IMR-90 (cell line): Measurements from ENCODE around the gene BTBD10. TPM values are rescaled to one million over a fixed set of nuclear protein-coding genes. Genes with fewer than 3 reads are reported as not detected.

Experiments
- ATAC-seq: fragments of 200-7000 bp; cut with Tn5 transposase; 2 replicates; pipeline ENCODE4 v1.9.1; 2020; ENCODE audit warnings: low read depth, mild to moderate bottlenecking, moderate library complexity
- BruUV-seq: library from RNA; stranded (reverse); fragments of 400-500 nt; replicated peaks from 2 replicates; lab custom pipeline; 2021; lab: Mats Ljungman, UMichigan
- CTCF ChIA-PET: fragments of 300-600 bp; formaldehyde crosslinking; extraction: SDS; loops from one replicate; lab custom pipeline; 2021; ENCODE audit warnings: antibody characterized with exemption; lab: Yijun Ruan, JAX
- POLR2A ChIA-PET: fragments of 300-600 bp; sonication (Branson Sonifier 250); formaldehyde crosslinking; loops from one replicate; lab custom pipeline; 2022; ENCODE audit warnings: antibody characterized with exemption; ENCODE audit not compliant: unreplicated experiment; lab: Charles Lee
- DNase-seq: peaks from one replicate; pipeline ENCODE4 v3.0.0; 2013
- H2AFZ ChIP-seq: replicated peaks from 2 replicates; pipeline ENCODE3; 2013; ENCODE audit warnings: low read length, mild to moderate bottlenecking; ENCODE audit not compliant: poor library complexity
- H2AK5ac ChIP-seq: 2 replicates; pipeline ENCODE4 v1.6.1; 2013; ENCODE audit warnings: low read depth, low read length, inconsistent platforms
- H2AK9ac ChIP-seq: replicated peaks from 2 replicates; pipeline ENCODE3; 2013; ENCODE audit warnings: mild to moderate bottlenecking, low read depth, low read length, moderate library complexity; ENCODE audit not compliant: poor library complexity
- H2BK120ac ChIP-seq: 2 replicates; pipeline ENCODE4 v1.6.1; 2013; ENCODE audit warnings: low read depth, low read length, inconsistent platforms
- H2BK15ac ChIP-seq: 3 replicates; pipeline ENCODE4 v1.6.1; 2013; ENCODE audit warnings: low read depth, low read length, inconsistent platforms
- H2BK20ac ChIP-seq: 2 replicates; pipeline ENCODE4 v1.6.1; 2013; ENCODE audit warnings: low read depth, mild to moderate bottlenecking, inconsistent platforms, low read length, moderate library complexity
- H2BK5ac ChIP-seq: 2 replicates; pipeline ENCODE4 v1.6.1; 2013; ENCODE audit warnings: mild to moderate bottlenecking, low read depth, low read length, inconsistent platforms; ENCODE audit not compliant: poor library complexity, severe bottlenecking
- H3K14ac ChIP-seq: replicated peaks from 2 replicates; pipeline ENCODE4 v1.6.1; 2013; ENCODE audit warnings: low read depth, low read length, inconsistent platforms
- H3K18ac ChIP-seq: 2 replicates; pipeline ENCODE4 v1.6.1; 2013; ENCODE audit warnings: low read depth, low read length, control low read depth
- H3K23ac ChIP-seq: 2 replicates; pipeline ENCODE4 v1.6.1; 2013; ENCODE audit warnings: low read depth, low read length, inconsistent platforms
- H3K27ac ChIP-seq: 2 replicates; pipeline ENCODE4 v1.5.1; 2013; ENCODE audit warnings: mild to moderate bottlenecking, control low read depth, low read length; ENCODE audit not compliant: insufficient read depth
- H3K27me3 ChIP-seq: 2 replicates; pipeline ENCODE4 v1.6.1; 2013; ENCODE audit warnings: low read length; ENCODE audit not compliant: control insufficient read depth, insufficient read depth
- H3K36me3 ChIP-seq: 2 replicates; pipeline ENCODE4 v1.6.1; 2013; ENCODE audit warnings: low read length, mixed read lengths; ENCODE audit not compliant: control insufficient read depth, insufficient read depth
- H3K4ac ChIP-seq: 2 replicates; pipeline ENCODE4 v1.6.1; 2013; ENCODE audit warnings: low read depth, low read length, inconsistent platforms
- H3K4me1 ChIP-seq: 2 replicates; pipeline ENCODE4 v1.6.1; 2013; ENCODE audit warnings: low read length, mixed read lengths; ENCODE audit not compliant: control insufficient read depth, insufficient read depth
- H3K4me2 ChIP-seq: 2 replicates; pipeline ENCODE4 v1.6.1; 2013; ENCODE audit warnings: low read depth, mild to moderate bottlenecking, control low read depth, low read length, moderate library complexity
- H3K4me3 ChIP-seq: 2 replicates; pipeline ENCODE4 v1.5.1; 2013; ENCODE audit warnings: low read depth, mild to moderate bottlenecking, control low read depth, low read length, moderate library complexity; ENCODE audit not compliant: insufficient read depth
- H3K56ac ChIP-seq: 2 replicates; pipeline ENCODE4 v1.6.1; 2013; ENCODE audit warnings: low read length, inconsistent platforms; ENCODE audit not compliant: insufficient read depth; ENCODE audit errors: extremely low read depth
- H3K79me1 ChIP-seq, 2 experiments: 2 replicates each; pipeline ENCODE4 v1.6.1; 2013; ENCODE audit warnings: low read length in 2 of 2, inconsistent platforms in 1 of 2, low read depth in 1 of 2
- H3K9ac ChIP-seq: 2 replicates; pipeline ENCODE4 v1.6.1; 2013; ENCODE audit warnings: low read depth, low read length, control low read depth
- H3K9me1 ChIP-seq: 2 replicates; pipeline ENCODE4 v1.6.1; 2013; ENCODE audit warnings: low read length, inconsistent platforms; ENCODE audit not compliant: insufficient read depth
- H3K9me3 ChIP-seq: 2 replicates; pipeline ENCODE4 v1.6.1; 2013; ENCODE audit warnings: low read length; ENCODE audit not compliant: control insufficient read depth, insufficient read depth
- H4K20me1 ChIP-seq: 2 replicates; pipeline ENCODE4 v1.6.1; 2013; ENCODE audit warnings: low read length, inconsistent platforms; ENCODE audit not compliant: insufficient read depth
- H4K5ac ChIP-seq: 2 replicates; pipeline ENCODE4 v1.6.1; 2013; ENCODE audit warnings: mild to moderate bottlenecking, low read depth, low read length, control low read depth
- H4K8ac ChIP-seq, 2 experiments: 2 replicates each; pipeline ENCODE4 v1.6.1; 2013; ENCODE audit warnings: low read depth in 2 of 2, low read length in 2 of 2, control low read depth in 1 of 2, inconsistent platforms in 1 of 2
- H4K91ac ChIP-seq: 2 replicates; pipeline ENCODE4 v1.6.1; 2013; ENCODE audit warnings: low read depth, low read length, inconsistent platforms; ENCODE audit not compliant: insufficient read depth
- CHD1 ChIP-seq: IDR thresholded peaks from 2 replicates; pipeline ENCODE4 v1.6.1; 2012; ENCODE audit warnings: low read depth, low read length, improper control_type of control experiment
- POLR2A ChIP-seq: IDR thresholded peaks from 2 replicates; pipeline ENCODE4 v1.6.1; 2012; ENCODE audit warnings: mild to moderate bottlenecking, low read depth, low read length
- RCOR1 ChIP-seq: IDR thresholded peaks from 2 replicates; pipeline ENCODE4 v1.6.1; 2012; ENCODE audit warnings: mild to moderate bottlenecking, low read length, improper control_type of control experiment; ENCODE audit not compliant: insufficient replicate concordance
- WGBS, 2 experiments: methylation state at CpG; one replicate each; pipeline versions ENCODE4 v1.1.5 to v1.1.7; 2013; ENCODE audit warnings: missing lambda C conversion rate in 2 of 2; ENCODE audit not compliant: insufficient read length in 1 of 2; ENCODE audit errors: extremely low coverage in 2 of 2; 5-methylcytosine and 5-hydroxymethylcytosine counted together
- dilution Hi-C: fragments of 300-500 bp; cut with HindIII; formaldehyde crosslinking; loops from one replicate; pipeline ENCODE4 v1.14.3; 2018; ENCODE audit warnings: low sequenced_read_pairs; ENCODE audit not compliant: unreplicated experiment
- in situ Hi-C: fragments of 300-500 bp; cut with MboI; formaldehyde crosslinking; loops from 3 replicates; pipeline ENCODE4 v1.14.3; 2019; ENCODE audit warnings: low sequenced_read_pairs, inconsistent platforms, mixed read lengths
- intact Hi-C: fragments of 100-400 bp; cut with micrococcal nuclease; formaldehyde crosslinking; loops from 2 replicates; pipeline ENCODE4 v1.10.0; 2022
- polyA plus RNA-seq, 3 experiments: library from polyadenylated mRNA; depleted of rRNA; stranded (reverse); fragments of >200 nt; gene quantifications; 2 replicates each; pipeline ENCODE4 v1.2.3, GENCODE V29; 2012; ENCODE audit warnings: low replicate concordance in 1 of 3
- total RNA-seq: library from RNA; depleted of rRNA; stranded (reverse); fragments of >200 nt; gene quantifications from 2 replicates; pipeline ENCODE4 v1.2.3, GENCODE V29; 2012

The BTBD10 gene
- total and polyA plus RNA-seq, 2 of the 4 experiments (the other 2 are of a cell fraction): 32.5 to 59.9 TPM

GRCh38 chr11:13367115-13367514 lies 95.9 kb downstream of the BTBD10 start:
- H2AK9ac ChIP-seq: no peak overlapping the region
- ChIA-PET CTCF (interaction anchor here (1.7 kb wide), 1 partner anchor 18 kb away, joined by 5 read pairs; no protein-coding TSS in a partner anchor), POLR2A (interaction anchor here (0.6 kb wide), 1 partner anchor 115 kb away, joined by 3 read pairs; no protein-coding TSS in a partner anchor)
- no peak overlapping the region for H2BK20ac ChIP-seq
- peak overlapping the region; percentile 32; the same call in 1 of the 2 replicates for H3K4ac ChIP-seq
- peaks cover 4% of the 10 kb centered on the region for H3K36me3 ChIP-seq
- H4K91ac ChIP-seq: 0 out of 2 replicates have a peak overlapping the region, but pooled peaks have one; percentile 13
- H3K4me1 ChIP-seq: peaks cover 21% of the 10 kb centered on the region
- BruUV-seq: no TSS peak
- no peak overlapping the region for H2AK5ac ChIP-seq
- H3K27ac ChIP-seq: no peak overlapping the region
- 80% methylated on average over 1 of the region's 4 CpGs; no CpG with 5 or more reads in 1 of the 2 experiments for WGBS, 2 experiments
- no peaks in the 10 kb centered on the region for H3K27me3 ChIP-seq
- no peak overlapping the region for H2BK5ac ChIP-seq
- no peaks in the 10 kb centered on the region for H4K20me1 ChIP-seq
- peaks cover 20% of the 10 kb centered on the region for H3K9me1 ChIP-seq
- no peak overlapping the region for H3K4me2 ChIP-seq
- no peak overlapping the region for H2BK15ac ChIP-seq
- dilution Hi-C loops (no loop called here), in situ Hi-C loops (no loop called here), intact Hi-C loops (no loop called here)
- no peak for ATAC-seq
- no peak overlapping the region for H4K5ac ChIP-seq
- no peak overlapping the region for H3K9ac ChIP-seq
- no peak for DNase-seq
- peaks cover 0 to 8% of the 10 kb centered on the region in 2 experiments; a peak in 1 of 4 replicates for H3K79me1 ChIP-seq
- H4K8ac ChIP-seq: no peak overlapping the region
- H3K9me3 ChIP-seq: no peaks in the 10 kb centered on the region
- TF ChIP-seq RCOR1 (no peak), POLR2A (no peak), CHD1 (no peak)
- H3K56ac ChIP-seq: no peak overlapping the region
- H2AFZ ChIP-seq: no peak overlapping the region
- H2BK120ac ChIP-seq: peak overlapping the region; percentile 18; the same call in 1 of the 2 replicates
- no peak overlapping the region for H3K23ac ChIP-seq
- H3K14ac ChIP-seq: no peak overlapping the region
- H3K18ac ChIP-seq: no peak overlapping the region
- no peak overlapping the region for H3K4me3 ChIP-seq
